NCI-H2196 treated with DMSO at 0.1 percent for 48 hours (cell line): Measurements from ENCODE around the gene SEMA4A.

Experiments used
- DNase-seq: peaks from one replicate; lab custom pipeline; 2025; ENCODE audit not compliant: unreplicated experiment; lab: John Stamatoyannopoulos, UW

The SEMA4A gene

DNA sequence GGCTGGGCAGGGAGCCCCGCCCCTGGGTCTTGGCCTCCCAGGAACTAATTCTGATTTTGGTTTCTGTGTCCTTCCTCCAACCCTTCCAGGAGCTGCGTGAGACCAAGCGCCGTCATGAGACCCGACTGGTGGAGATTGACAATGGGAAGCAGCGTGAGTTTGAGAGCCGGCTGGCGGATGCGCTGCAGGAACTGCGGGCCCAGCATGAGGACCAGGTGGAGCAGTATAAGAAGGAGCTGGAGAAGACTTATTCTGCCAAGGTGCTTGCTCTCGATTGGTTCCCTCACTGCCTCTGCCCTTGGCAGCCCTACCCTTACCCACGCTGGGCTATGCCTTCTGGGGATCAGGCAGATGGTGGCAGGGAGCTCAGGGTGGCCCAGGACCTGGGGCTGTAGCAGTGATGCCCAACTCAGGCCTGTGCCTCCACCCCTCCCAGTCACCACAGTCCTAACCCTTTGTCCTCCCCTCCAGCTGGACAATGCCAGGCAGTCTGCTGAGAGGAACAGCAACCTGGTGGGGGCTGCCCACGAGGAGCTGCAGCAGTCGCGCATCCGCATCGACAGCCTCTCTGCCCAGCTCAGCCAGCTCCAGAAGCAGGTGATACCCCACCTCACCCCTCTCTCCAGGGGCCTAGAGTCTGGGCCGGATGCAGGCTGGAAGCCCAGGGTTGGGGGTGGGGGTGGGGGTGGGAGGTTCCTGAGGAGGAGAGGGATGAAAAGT lies 18.5 kb upstream of the SEMA4A start:
- no peak for DNase-seq

- DNase-seq, result no peak
Measured at GRCh38 chr1:156135930-156136871, 17.2 kb upstream of the SEMA4A start.

DNA sequence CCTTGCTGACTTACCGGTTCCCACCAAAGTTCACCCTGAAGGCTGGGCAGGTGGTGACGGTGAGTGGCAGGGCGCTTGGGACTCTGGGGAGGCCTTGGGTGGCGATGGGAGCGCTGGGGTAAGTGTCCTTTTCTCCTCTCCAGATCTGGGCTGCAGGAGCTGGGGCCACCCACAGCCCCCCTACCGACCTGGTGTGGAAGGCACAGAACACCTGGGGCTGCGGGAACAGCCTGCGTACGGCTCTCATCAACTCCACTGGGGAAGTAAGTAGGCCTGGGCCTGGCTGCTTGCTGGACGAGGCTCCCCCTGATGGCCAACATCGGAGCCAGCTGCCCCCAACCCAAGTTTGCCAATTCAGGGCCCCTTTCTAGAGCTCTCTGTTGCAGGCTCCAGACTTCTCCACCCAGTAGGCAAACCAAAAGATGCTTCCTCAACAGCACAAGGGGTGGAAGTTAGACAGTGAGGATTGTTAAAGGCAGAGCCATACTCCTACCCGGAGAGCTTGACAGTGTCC lies 16.4 kb upstream of the SEMA4A start:
- DNase-seq, result no peak

DNA sequence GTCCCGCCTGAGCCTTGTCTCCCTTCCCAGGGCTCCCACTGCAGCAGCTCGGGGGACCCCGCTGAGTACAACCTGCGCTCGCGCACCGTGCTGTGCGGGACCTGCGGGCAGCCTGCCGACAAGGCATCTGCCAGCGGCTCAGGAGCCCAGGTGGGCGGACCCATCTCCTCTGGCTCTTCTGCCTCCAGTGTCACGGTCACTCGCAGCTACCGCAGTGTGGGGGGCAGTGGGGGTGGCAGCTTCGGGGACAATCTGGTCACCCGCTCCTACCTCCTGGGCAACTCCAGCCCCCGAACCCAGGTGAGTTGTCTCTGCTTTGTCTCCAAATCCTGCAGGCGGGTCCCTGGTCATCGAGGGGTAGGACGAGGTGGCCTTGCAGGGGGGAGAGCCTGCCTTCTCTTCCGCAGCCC lies 14.9 kb upstream of the SEMA4A start:
- DNase-seq, result no peak

DNA sequence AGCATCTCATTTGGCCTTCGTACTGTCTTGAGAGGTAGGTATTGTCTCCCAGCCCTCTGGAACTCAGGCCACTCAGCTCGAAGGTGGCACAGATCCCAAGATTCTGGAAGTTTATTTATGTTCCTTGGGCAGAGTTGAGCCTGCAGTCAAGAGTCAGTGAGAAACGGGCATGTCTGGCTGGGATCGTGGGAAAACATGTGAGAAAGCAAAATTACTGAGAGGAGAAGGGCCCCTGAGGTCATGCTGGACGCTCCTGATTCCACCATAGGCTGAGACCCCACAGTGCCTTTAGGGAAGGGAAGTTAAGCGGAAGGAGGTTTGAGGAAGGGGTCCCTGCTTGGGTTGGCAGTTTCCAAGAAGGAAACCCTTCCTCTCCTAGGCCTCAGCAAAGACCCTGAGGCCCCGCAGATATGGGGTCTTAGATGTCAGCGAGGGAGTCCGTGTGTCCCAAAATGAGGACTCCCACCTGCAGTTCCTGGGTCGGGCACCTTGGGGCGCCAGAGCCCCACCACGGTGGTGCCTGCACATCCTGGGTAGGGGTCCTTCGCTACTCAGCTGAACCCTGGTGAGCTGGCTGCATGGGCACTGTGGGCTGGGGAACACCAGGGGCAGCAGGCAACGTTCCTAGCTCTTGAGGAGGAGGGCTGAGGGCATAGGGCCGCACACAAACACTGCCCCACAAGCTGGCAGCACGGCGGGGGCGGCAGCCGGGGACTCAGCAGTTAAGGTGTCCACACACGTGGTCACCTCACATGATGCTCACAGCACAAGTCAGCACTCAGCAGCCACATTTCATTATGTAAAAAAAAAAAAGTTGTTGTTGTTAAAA lies 12.3 kb upstream of the SEMA4A start:
- DNase-seq, result no peak

- DNase-seq, result no peak
Measured at GRCh38 chr1:156143765-156144489, 9.5 kb upstream of the SEMA4A start.

GRCh38 chr1:156144742-156145141 lies 8.6 kb upstream of the SEMA4A start:
- no peak for DNase-seq

GRCh38 chr1:156145650-156146019 lies 7.8 kb upstream of the SEMA4A start:
- no peak for DNase-seq

DNA sequence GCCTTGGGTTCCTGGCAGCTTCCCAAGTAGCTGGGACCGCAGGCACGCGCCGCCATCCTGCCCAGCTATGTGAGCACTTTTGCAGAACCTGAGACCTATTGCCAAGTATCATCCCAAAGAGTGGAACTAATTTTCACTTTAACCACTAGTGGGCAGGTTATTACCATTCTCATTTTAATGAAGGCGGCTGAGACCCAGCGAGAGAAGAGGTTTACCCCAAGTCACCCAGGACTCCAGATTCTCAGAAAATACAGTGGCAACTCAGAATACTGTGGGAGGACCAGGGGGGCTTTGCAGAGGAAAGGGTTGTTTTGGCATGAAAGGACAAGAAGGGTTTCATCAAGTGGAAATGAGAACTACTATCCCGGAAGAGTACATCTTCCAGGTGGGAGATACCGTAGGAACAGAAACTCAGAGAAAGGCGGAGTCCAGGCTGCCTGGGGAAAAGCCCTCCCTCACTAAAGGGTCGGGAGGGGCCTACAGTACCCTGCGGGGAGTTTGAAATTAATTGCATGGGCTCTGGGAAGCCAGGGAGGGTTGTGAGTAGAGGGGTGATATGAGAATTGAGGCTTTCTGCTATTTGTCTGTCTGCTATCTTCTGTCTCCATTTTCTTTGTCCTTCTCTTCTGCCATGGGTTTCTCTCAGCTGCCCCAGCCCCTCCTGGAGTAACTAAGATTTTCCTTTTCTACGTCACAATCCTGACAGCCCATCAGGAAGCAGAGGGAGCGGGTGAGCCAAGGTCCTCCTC lies 7.2 kb upstream of the SEMA4A start:
- DNase-seq, result peak; percentile 80

GRCh38 chr1:156146769-156147405 lies 6.5 kb upstream of the SEMA4A start:
- DNase-seq, result no peak

- DNase-seq, result no peak
Measured at GRCh38 chr1:156148216-156148615, 5.2 kb upstream of the SEMA4A start.

DNA sequence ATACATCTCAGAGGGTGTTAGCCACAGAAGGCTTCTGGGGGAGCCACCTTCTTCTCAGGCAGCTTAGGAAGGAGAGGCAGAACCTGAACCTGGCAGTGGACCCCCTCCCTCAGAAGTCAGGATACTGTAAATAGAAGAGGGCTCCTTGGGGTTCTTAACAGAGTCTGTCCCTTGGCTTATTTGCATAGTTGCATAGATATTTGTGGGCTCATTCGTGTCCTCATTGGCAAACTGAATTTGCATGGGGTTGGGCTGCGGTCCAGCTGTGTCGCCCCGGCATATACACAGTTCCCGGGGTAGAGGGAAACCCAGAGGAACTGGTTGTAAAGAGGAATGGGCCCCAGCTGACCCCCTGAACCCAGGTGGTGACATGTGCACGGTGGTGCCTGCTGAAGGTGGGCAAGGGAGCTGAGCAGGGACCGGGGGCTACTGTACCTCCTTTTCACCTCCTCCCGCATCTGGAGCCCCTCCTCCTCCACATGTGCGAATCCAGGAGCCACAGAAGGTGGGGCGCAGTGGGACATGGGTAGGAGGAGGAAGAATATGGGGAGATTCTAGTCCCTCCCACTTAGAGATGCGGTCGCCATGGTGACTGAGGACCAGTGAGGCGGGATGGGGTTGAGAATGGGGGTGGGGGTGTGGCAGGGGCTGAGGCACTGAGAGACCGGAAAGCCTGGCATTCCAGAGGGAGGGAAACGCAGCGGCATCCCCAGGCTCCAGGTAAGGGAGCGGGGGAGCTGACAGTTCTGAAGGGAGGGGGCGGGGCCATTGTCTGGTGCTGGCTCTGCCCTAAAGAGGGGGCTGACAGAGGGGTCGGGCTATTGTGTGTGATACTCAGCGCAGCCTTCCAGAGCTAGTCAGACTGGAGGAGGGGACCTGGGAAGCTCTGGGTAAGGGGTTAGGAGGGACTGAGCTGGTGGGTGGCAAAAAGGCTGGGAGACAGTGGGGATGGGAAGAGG lies 3.7 kb upstream of the SEMA4A start:
- DNase-seq, result no peak

DNA sequence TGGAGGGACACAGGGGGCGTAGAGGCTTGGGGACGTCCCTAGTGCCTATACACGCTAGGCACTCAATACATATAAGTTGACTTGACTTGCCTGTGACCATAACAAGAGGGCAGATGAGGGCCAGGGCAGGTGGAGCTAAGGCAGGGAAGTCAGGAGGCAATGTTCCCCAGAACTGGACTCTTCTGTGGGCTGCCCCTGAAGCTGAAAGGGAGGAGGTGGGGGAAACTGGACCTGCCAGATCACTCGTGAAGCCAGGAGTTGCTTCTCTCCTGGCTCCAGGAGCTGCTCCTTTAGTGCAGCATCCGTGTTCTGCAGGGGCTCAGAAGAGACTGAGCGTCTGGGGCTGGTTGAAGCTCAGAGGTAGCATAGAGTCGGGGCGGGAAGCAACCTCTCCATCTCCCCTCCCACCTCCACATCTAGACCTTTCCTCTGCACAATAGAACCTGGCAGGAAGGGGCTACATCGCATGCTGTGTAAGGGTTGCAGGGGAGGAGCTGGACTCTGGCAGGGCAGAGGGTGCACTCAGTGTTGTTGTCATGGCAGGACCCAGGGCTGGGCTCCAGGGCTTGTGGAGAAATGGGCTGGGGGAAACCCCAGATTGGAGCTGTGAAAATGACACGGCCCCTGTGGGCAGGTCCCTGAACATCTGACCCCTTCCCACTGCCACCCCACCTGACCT lies 2.9 kb upstream of the SEMA4A start:
- no peak for DNase-seq

DNA sequence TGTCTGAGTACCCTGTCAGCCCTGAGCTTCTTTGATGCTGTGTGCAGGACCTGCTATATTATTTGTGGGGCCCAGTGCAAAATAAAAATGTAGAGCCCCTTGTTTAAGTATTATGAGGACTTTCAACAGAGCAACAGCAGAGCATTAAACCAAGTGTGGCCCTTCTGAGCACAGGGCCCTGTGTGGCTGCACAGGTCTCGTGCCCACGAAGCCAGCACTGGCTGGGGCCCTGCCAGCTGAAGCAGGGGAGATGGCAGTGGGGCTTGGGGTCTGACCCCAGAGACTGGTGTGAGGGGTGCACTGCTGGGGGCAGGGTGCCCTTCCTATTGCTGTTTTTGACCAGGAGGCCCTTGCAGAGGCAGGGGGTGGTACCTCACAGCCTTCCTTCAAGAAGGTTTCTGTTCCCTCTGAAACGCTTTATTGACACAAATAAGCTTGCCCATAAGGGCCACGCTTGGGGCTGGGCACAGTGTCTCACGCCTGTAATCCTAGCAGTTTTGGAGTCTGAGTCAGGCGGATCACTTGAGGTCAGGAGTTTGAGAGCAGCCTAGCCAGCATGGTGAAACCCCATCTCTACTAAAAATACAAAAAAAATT lies 2.2 kb upstream of the SEMA4A start:
- no peak for DNase-seq

DNA sequence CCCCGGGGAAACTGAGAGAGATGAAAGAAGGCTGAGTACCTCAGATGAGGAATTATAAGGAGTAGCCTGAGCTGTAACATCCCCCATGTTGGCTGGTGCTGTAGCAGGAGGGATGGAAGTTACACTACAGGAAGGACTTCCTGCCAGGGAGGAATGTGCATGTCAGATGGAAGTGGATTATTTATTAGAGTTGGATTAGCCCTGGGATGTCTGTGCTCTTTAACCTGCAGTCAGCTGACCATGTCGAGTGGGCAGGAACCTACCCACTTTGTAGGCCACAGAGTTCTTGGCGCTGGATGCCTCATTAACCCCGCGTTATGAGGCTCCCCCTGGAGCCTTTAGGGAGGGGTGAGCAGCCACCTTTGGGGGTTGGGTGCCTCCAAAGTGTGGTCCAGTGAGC lies 757 bp upstream of the SEMA4A start:
- DNase-seq, result no peak

DNA sequence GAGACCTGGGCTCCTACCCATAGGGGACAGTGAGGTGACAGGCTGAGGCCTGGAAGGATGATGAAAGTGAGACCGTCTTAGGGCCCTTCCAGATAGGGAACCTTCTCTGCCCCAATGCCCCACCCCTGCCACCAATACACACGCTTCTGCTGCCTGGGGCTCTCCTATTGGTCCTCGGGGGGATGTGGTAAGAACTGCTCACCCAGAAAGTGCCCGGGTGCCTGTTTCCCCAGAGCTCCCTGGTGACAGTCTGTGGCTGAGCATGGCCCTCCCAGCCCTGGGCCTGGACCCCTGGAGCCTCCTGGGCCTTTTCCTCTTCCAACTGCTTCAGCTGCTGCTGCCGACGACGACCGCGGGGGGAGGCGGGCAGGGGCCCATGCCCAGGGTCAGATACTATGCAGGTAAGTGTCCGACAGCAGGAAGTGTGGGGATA lies 948 bp downstream of the SEMA4A start:
- DNase-seq, result no peak
